GM13977 (cell line): ENCODE results near the gene PDE10A.

Source experiments
- DNase-seq: peaks from one replicate; pipeline ENCODE4 v3.0.0; 2012; ENCODE audit warnings: low spot score
- CTCF ChIP-seq: IDR thresholded peaks from 2 replicates; pipeline ENCODE4 v1.5.1; 2012; ENCODE audit warnings: mild to moderate bottlenecking, control low read depth; ENCODE audit not compliant: insufficient read depth; ENCODE audit errors: extremely low read depth, missing control alignments
- in situ Hi-C: fragments of 300-500 bp; cut with MboI; formaldehyde crosslinking; loops from one replicate; pipeline ENCODE4 v1.12.0; 2022; ENCODE audit warnings: low sequenced_read_pairs, low pct_unique_long_range_greater_than_20kb, mixed read lengths, inconsistent platforms; ENCODE audit not compliant: unreplicated experiment

Gene PDE10A

GRCh38 chr6:165678904-165679303, 15.9 kb upstream of the PDE10A start:
- in situ Hi-C loops = no loop called here
- no peak for DNase-seq
- no peak for TF ChIP-seq CTCF

DNA sequence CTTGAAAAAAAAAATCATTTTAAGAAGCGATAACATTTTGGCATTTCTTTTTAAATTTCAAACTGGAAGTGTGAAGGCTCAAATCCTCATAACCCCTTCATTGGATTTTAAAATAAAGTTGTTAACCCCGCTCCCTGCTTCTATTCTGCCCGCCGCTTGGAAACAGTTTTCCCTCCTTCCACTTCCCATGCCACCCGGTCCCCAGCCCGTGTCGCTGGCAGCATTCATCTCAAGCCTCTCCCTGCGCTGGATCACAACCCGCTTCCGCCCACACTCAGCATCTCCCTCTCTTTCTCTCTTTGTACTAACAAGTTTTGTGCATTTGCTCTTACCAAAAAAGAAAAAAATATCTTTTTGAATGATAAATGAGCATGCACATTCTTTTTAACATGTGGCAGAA, 15.4 kb upstream of the PDE10A start:
- DNase-seq = no peak
- in situ Hi-C loops = no loop called here
- TF ChIP-seq CTCF = no peak

GRCh38 chr6:165677091-165677490, 14.1 kb upstream of the PDE10A start:
- in situ Hi-C loops = no loop called here
- DNase-seq = no peak
- TF ChIP-seq CTCF = no peak

GRCh38 chr6:165676435-165677068, 13.5 kb upstream of the PDE10A start:
- no peak for TF ChIP-seq CTCF
- no peak for DNase-seq
- in situ Hi-C loops = no loop called here

- in situ Hi-C loops = no loop called here
- TF ChIP-seq CTCF = no peak
- DNase-seq = no peak
Measured at GRCh38 chr6:165675120-165675519, 12.1 kb upstream of the PDE10A start.

- no peak for DNase-seq
- in situ Hi-C loops = no loop called here
- TF ChIP-seq CTCF = no peak
Measured at GRCh38 chr6:165674155-165675029, 11.4 kb upstream of the PDE10A start.
